Small intestine (tissue), 4 donors: ENCODE results near the gene TLCD3B. TPM values are rescaled to one million over a fixed set of nuclear protein-coding genes. Genes with fewer than 3 reads are reported as not detected.

Experiments used
- polyA plus RNA-seq, 4 donors: library from polyadenylated mRNA; stranded (reverse) in 3 of 4; unstranded in 1 of 4; fragments of 200-250 nt in 3 of 4; fragments of 120-200 nt in 1 of 4; gene quantifications; one replicate each; pipeline versions ENCODE4 v1.2.1 to v1.2.3, GENCODE V29; 2013
- donor health status: healthy with polysubstance abuse.
- donor health status: Bipolar disorder and iron deficiency.
- donor health status: healthy.

Gene TLCD3B
- polyA plus RNA-seq, 4 donors = 0.47 to 1.4 TPM; not detected in 2

Other genes with a start within 250 kb of the TLCD3B start
- 10 to 100 TPM; 17.0 to 61.7 (median 34.5) TPM for gene KIF22, start 240.5 kb downstream of the TLCD3B start, polyA plus RNA-seq
- gene MAZ, start 224.7 kb downstream of the TLCD3B start, polyA plus RNA-seq = 100 to 1,000 TPM in 2 of 4 donors, 10 to 100 TPM in 2; 91.9 to 269 (median 170) TPM
- 1 to 10 TPM in 2 of 4 donors, under 1 TPM in 1, not detected in 1; 0.27 to 6.3 (median 2.7) TPM for gene PRRT2, start 219.1 kb downstream of the TLCD3B start, polyA plus RNA-seq
- 10 to 100 TPM; 36.9 to 46.0 (median 43.1) TPM for gene PAGR1, start 215.1 kb downstream of the TLCD3B start, polyA plus RNA-seq
- 100 to 1,000 TPM; 175 to 558 (median 292) TPM for gene MVP, start 210.8 kb downstream of the TLCD3B start, polyA plus RNA-seq
- 10 to 100 TPM; 51.9 to 76.9 (median 61.2) TPM for gene CDIPT, start 168.0 kb downstream of the TLCD3B start, polyA plus RNA-seq
- 10 to 100 TPM in 2 of 4 donors, under 1 TPM in 2; 0.67 to 38.9 (median 8.8) TPM for gene SEZ6L2, start 131.7 kb downstream of the TLCD3B start, polyA plus RNA-seq
- 10 to 100 TPM in 1 of 4 donors, 1 to 10 TPM in 2, under 1 TPM in 1; 0.67 to 11.5 (median 3.0) TPM for gene ASPHD1, start 130.8 kb downstream of the TLCD3B start, polyA plus RNA-seq
- 10 to 100 TPM; 10.8 to 26.6 (median 15.9) TPM for gene KCTD13, start 105.0 kb downstream of the TLCD3B start, polyA plus RNA-seq
- 100 to 1,000 TPM; 163 to 334 (median 242) TPM for gene TMEM219, start 69.2 kb downstream of the TLCD3B start, polyA plus RNA-seq
- 10 to 100 TPM; 21.6 to 36.7 (median 29.0) TPM for gene TAOK2, start 57.4 kb downstream of the TLCD3B start, polyA plus RNA-seq
- gene HIRIP3, start 35.7 kb downstream of the TLCD3B start, polyA plus RNA-seq = 10 to 100 TPM; 10.1 to 15.2 (median 14.8) TPM
- gene INO80E, start 35.0 kb downstream of the TLCD3B start, polyA plus RNA-seq = 10 to 100 TPM; 49.2 to 80.4 (median 55.9) TPM
- 1 to 10 TPM in 3 of 4 donors, not detected in 1; 1.3 to 4.6 (median 1.6) TPM for gene DOC2A, start 20.2 kb downstream of the TLCD3B start, polyA plus RNA-seq
- gene C16orf92, start 8.1 kb downstream of the TLCD3B start, polyA plus RNA-seq = not detected
- 1,000 to 10,000 TPM in 2 of 4 donors, 100 to 1,000 TPM in 2; 406 to 1,111 (median 984) TPM for gene ALDOA, start 34.5 kb upstream of the TLCD3B start, polyA plus RNA-seq
- 100 to 1,000 TPM in 3 of 4 donors, 10 to 100 TPM in 1; 93.0 to 145 (median 122) TPM for gene PPP4C, start 44.7 kb upstream of the TLCD3B start, polyA plus RNA-seq
- 1 to 10 TPM in 2 of 4 donors, under 1 TPM in 2; 0.54 to 1.6 (median 1.2) TPM for gene TBX6, start 60.7 kb upstream of the TLCD3B start, polyA plus RNA-seq
- gene YPEL3, start 64.9 kb upstream of the TLCD3B start, polyA plus RNA-seq = 100 to 1,000 TPM in 2 of 4 donors, 10 to 100 TPM in 2; 39.6 to 154 (median 99.6) TPM
- 10 to 100 TPM; 13.2 to 23.9 (median 19.5) TPM for gene GDPD3, start 82.3 kb upstream of the TLCD3B start, polyA plus RNA-seq
- 100 to 1,000 TPM; 174 to 241 (median 194) TPM for gene MAPK3, start 91.9 kb upstream of the TLCD3B start, polyA plus RNA-seq
- gene CORO1A, start 152.3 kb upstream of the TLCD3B start, polyA plus RNA-seq = 10 to 100 TPM; 27.3 to 65.7 (median 32.7) TPM
- gene BOLA2B, start 162.4 kb upstream of the TLCD3B start, polyA plus RNA-seq = 100 to 1,000 TPM in 3 of 4 donors, 10 to 100 TPM in 1; 55.8 to 614 (median 378) TPM
- 100 to 1,000 TPM in 2 of 4 donors, 10 to 100 TPM in 2; 77.2 to 318 (median 185) TPM for gene SLX1A, start 162.6 kb upstream of the TLCD3B start, polyA plus RNA-seq
- gene SULT1A3, start 168.0 kb upstream of the TLCD3B start, polyA plus RNA-seq = 100 to 1,000 TPM in 2 of 4 donors, 10 to 100 TPM in 2; 34.6 to 376 (median 148) TPM
- 10 to 100 TPM in 2 of 4 donors, 1 to 10 TPM in 2; 2.7 to 16.6 (median 7.3) TPM for gene NPIPB13, start 217.2 kb upstream of the TLCD3B start, polyA plus RNA-seq